GM12878 (cell line): ENCODE measurements around the gene NPB. TPM values are rescaled to one million over a fixed set of nuclear protein-coding genes. Genes with fewer than 3 reads are reported as not detected.

ENCODE experiments used
- ATAC-seq: fragments of 200-7000 bp; cut with Tn5 transposase; 3 replicates; pipeline ENCODE4 v1.9.1; 2020; ENCODE audit warnings: mild to moderate bottlenecking, moderate library complexity
- BruUV-seq: library from RNA; stranded (reverse); fragments of 400-500 nt; replicated peaks from 2 replicates; lab custom pipeline; 2021; lab: Mats Ljungman, UMichigan
- CTCF ChIA-PET: fragments of 300-600 bp; sonication (Branson Sonifier 250); formaldehyde crosslinking; extraction: SDS; loops from one replicate; lab custom pipeline; 2021; ENCODE audit warnings: inconsistent platforms; lab: Yijun Ruan, JAX
- POLR2A ChIA-PET: fragments of 350-600 bp; formaldehyde crosslinking; extraction: SDS; loops from one replicate; lab custom pipeline; 2021; ENCODE audit warnings: inconsistent platforms; lab: Charles Lee
- RAD21 ChIA-PET: fragments of 300-600 bp; sonication (Branson Sonifier 250); formaldehyde crosslinking; loops from one replicate; lab custom pipeline; 2023; ENCODE audit warnings: antibody characterized with exemption; ENCODE audit not compliant: unreplicated experiment; lab: Charles Lee
- SMC1A ChIA-PET: fragments of 300-600 bp; sonication (Branson Sonifier 250); formaldehyde crosslinking; loops from one replicate; lab custom pipeline; 2023; ENCODE audit not compliant: unreplicated experiment, uncharacterized antibody; lab: Charles Lee
- DNase-seq: peaks from one replicate; pipeline ENCODE4 v3.0.0-alpha.2; 2011; ENCODE audit warnings: low read depth, low spot score
- FAIRE-seq: peaks from 3 replicates; lab custom pipeline; 2011; peaks lifted over from hg19 to GRCh38; lab: Jason Lieb, UNC
- H2AFZ ChIP-seq: 2 replicates; pipeline ENCODE4 v1.6.0; 2011; ENCODE audit warnings: low read depth, low read length, control low read depth; ENCODE audit not compliant: control insufficient read depth
- H3K27ac ChIP-seq: 2 replicates; pipeline ENCODE4 v1.5.1; 2011; ENCODE audit warnings: control low read depth; ENCODE audit not compliant: control insufficient read depth, insufficient read depth
- H3K27me3 ChIP-seq, 2 experiments: replicated peaks in 1 of 2; 2 replicates each; pipeline versions ENCODE4 v1.6.0 to v1.6.1; 2011; ENCODE audit warnings: low read length in 1 of 2; ENCODE audit not compliant: control insufficient read depth in 2 of 2, insufficient read depth in 2 of 2
- H3K36me3 ChIP-seq, 2 experiments: 2 replicates each; pipeline ENCODE4 v1.5.1; 2011; ENCODE audit warnings: low read length in 1 of 2; ENCODE audit not compliant: control insufficient read depth in 2 of 2, insufficient read depth in 2 of 2
- H3K4me1 ChIP-seq: 2 replicates; pipeline ENCODE4 v1.6.1; 2011; ENCODE audit warnings: mild to moderate bottlenecking, low read length, moderate library complexity, mixed read lengths; ENCODE audit not compliant: control insufficient read depth, insufficient read depth
- H3K4me2 ChIP-seq: 2 replicates; pipeline ENCODE4 v1.6.0; 2011; ENCODE audit warnings: control low read depth; ENCODE audit not compliant: control insufficient read depth, insufficient read depth
- H3K4me3 ChIP-seq: fragments of 200-600 bp; sonication (generic); 2 replicates; pipeline ENCODE4 v1.5.1; 2016
- H3K79me2 ChIP-seq: 2 replicates; pipeline ENCODE4 v1.6.0; 2011; ENCODE audit warnings: low read length; ENCODE audit not compliant: control insufficient read depth, insufficient read depth
- H3K9ac ChIP-seq: 2 replicates; pipeline ENCODE4 v1.8.0; 2011; ENCODE audit warnings: low read length, control low read depth, mixed read lengths; ENCODE audit not compliant: control insufficient read depth, insufficient read depth
- H3K9me3 ChIP-seq: replicated peaks from 3 replicates; pipeline ENCODE4 v1.5.1; 2011; ENCODE audit warnings: mild to moderate bottlenecking, low read length; ENCODE audit not compliant: control insufficient read depth, insufficient read depth
- H4K20me1 ChIP-seq: 2 replicates; pipeline ENCODE4 v1.6.0; 2011; ENCODE audit not compliant: control insufficient read depth, insufficient read depth
- ASH2L ChIP-seq: fragments of 300-600, 200-600 bp; sonication (generic); IDR thresholded peaks from 2 replicates; pipeline ENCODE4 v1.6.1; 2017; ENCODE audit warnings: low read depth, mild to moderate bottlenecking, borderline replicate concordance
- ATF7 ChIP-seq: fragments of 450-650 bp; IDR thresholded peaks from 2 replicates; pipeline ENCODE4 v1.6.1; 2016; ENCODE audit warnings: low read depth, mild to moderate bottlenecking
- BACH1 ChIP-seq: fragments of 450-650 bp; IDR thresholded peaks from 2 replicates; pipeline ENCODE4 v1.6.1; 2017; ENCODE audit warnings: mild to moderate bottlenecking, borderline replicate concordance
- EGR1 ChIP-seq, 2 experiments: IDR thresholded peaks; 1 replicate in 1 of 2; 2 replicates in 1 of 2; pipeline ENCODE4 v1.6.1; 2011 to 2012; ENCODE audit warnings: low read depth in 2 of 2, low read length in 2 of 2, borderline replicate concordance in 1 of 2, mild to moderate bottlenecking in 1 of 2, moderate library complexity in 1 of 2
- EZH2 ChIP-seq: IDR thresholded peaks from 2 replicates; pipeline ENCODE4 v1.6.1; 2012; ENCODE audit warnings: low read depth, mild to moderate bottlenecking, control low read depth, inconsistent platforms, low read length, borderline replicate concordance; ENCODE audit not compliant: control insufficient read depth
- MEF2B ChIP-seq: fragments of 450-650 bp; IDR thresholded peaks from 2 replicates; pipeline ENCODE4 v1.6.1; 2018; ENCODE audit warnings: mild to moderate bottlenecking, moderate library complexity; ENCODE audit not compliant: partially characterized antibody, poor library complexity, severe bottlenecking
- RAD21 ChIP-seq: IDR thresholded peaks from 2 replicates; pipeline ENCODE4 v1.6.1; 2011; ENCODE audit warnings: mild to moderate bottlenecking, low read depth, low read length, moderate library complexity; ENCODE audit not compliant: insufficient read depth
- SIN3A ChIP-seq: IDR thresholded peaks from 2 replicates; pipeline ENCODE4 v1.6.1; 2012; ENCODE audit warnings: low read depth, low read length, improper control_type of control experiment
- SREBF2 ChIP-seq: IDR thresholded peaks from 2 replicates; pipeline ENCODE4 v1.6.1; 2012; ENCODE audit warnings: mild to moderate bottlenecking, low read length
- STAT1 ChIP-seq: fragments of 450-650 bp; conservative IDR thresholded peaks from 2 replicates; pipeline ENCODE4 v1.6.1; 2014; ENCODE audit warnings: antibody characterized with exemption, mild to moderate bottlenecking
- SUZ12 ChIP-seq: fragments of 200-600 bp; sonication (generic); IDR thresholded peaks from one replicate; pipeline ENCODE4 v1.6.1; 2018; ENCODE audit warnings: antibody characterized with exemption, mild to moderate bottlenecking; ENCODE audit not compliant: unreplicated experiment
- TCF12 ChIP-seq: IDR thresholded peaks from 2 replicates; pipeline ENCODE4 v1.6.1; 2011; ENCODE audit warnings: low read depth, mild to moderate bottlenecking, low read length
- ZBED1 ChIP-seq: IDR thresholded peaks from 2 replicates; pipeline ENCODE4 v1.6.1; 2016; ENCODE audit warnings: borderline replicate concordance
- WGBS: methylation state at CpG from one replicate; pipeline ENCODE4 v1.1.6; 2016; ENCODE audit warnings: low lambda C conversion rate; ENCODE audit not compliant: insufficient replicate concordance, insufficient coverage; ENCODE audit errors: missing lambda C conversion rate; 5-methylcytosine and 5-hydroxymethylcytosine counted together
- in situ Hi-C: fragments of 300-500 bp; cut with MboI; formaldehyde crosslinking; loops from 9 replicates; pipeline ENCODE4 v1.14.3; 2018; ENCODE audit warnings: mixed read lengths
- intact Hi-C: fragments of 100-400 bp; cut with micrococcal nuclease; formaldehyde crosslinking; loops from one replicate; pipeline ENCODE4 v1.14.2; 2022; ENCODE audit not compliant: unreplicated experiment
- polyA plus RNA-seq, 11 experiments: library from polyadenylated mRNA; depleted of rRNA in 4 of 11; unstranded in 6 of 11; stranded (reverse) in 5 of 11; fragments of >200 nt; fragmentation: Nextera tagmentation in 4 of 11; fragmentation: Illumina TruSeq in 1 of 11; extraction: Ambion mirVana in 4 of 11; extraction: Trizol in 1 of 11; gene quantifications; 1 replicate in 1 of 11; 2 replicates in 10 of 11; pipeline versions ENCODE4 v1.2.1 to v1.2.3, GENCODE V29; 2011 to 2016; ENCODE audit warnings: inconsistent platforms in 2 of 11, missing spikeins in 2 of 11, low read depth in 1 of 11
- total RNA-seq, 4 experiments: library from RNA; depleted of rRNA in 3 of 4; stranded (reverse); fragments of >200 nt in 3 of 4; fragmentation: Illumina TruSeq in 1 of 4; extraction: Trizol in 1 of 4; gene quantifications; 2 replicates each; pipeline versions ENCODE4 v1.2.1 to v1.2.3, GENCODE V29; 2013 to 2021
- TF ChIP-seq, protein P1 (sequence below): fragments of 450-650 bp; formaldehyde crosslinking; IDR thresholded peaks from 2 replicates; pipeline ENCODE4 v1.5.0; 2022; ENCODE audit warnings: mild to moderate bottlenecking, missing genetic modification characterization
- TF ChIP-seq, protein P2 (sequence below): IDR thresholded peaks from 2 replicates; pipeline ENCODE4 v1.6.1; 2011; ENCODE audit warnings: mild to moderate bottlenecking, low read depth, low read length, moderate library complexity; ENCODE audit not compliant: insufficient replicate concordance

The NPB gene
- total and polyA plus RNA-seq, 10 of the 15 experiments (the other 5 are each of a cell fraction or from before 2014, with no cell fraction given): 0.03 to 0.40 (median 0.15) TPM; not detected in 2

DNA sequence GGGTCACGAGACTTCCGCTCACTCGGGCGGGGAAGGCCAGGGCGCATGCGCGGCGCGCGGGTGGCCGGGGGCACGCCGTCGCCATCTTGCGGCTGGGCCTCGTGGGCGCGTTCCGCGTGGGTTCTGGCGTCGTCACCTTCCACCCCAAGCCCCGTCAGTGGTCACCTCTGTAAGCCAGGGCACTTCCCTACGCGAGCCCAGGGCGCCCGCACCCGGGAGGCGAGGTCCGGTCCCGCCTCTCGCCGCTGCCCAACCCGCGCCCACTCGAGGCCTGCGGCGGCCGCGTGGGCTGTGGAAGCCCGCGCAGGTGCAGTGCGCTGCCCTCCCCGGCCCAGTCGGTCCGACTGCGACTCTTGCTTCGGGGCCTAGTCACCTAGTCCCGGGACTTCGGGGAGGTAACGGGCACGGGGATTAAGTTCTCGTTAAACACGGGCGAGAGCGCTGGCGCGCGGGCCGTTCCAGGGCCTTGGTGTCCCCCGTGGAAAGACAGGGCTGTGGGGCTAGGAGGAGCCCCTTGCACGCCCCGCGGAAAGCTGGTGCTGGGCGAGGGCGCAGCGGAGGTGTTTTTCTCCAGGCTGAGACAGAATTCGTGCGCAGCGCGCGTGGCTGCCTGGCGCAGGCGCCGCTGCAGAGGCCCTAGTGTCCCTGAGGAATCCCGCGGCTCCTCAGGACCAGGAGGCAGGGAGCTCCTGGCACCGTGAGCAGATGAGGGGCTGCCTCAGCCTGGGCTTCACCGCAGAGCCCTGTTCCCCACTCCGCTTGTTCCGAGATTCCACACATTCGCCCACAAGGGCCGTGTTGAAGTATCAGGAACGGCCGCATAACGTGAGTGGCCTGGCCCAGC is 30.4 kb upstream of the NPB start:
- H4K20me1 ChIP-seq: 0 out of 2 replicates have a peak, but pooled peaks cover 1% of the 10 kb centered on the region
- H3K36me3 ChIP-seq: peaks cover 0 to 23% of the 10 kb centered on the region in 2 experiments; a peak in 2 of 4 replicates
- FAIRE-seq: peak; percentile 80
- H2AFZ ChIP-seq: peak overlapping the region; percentile 69
- H3K9ac ChIP-seq: peak overlapping the region; percentile 97
- in situ Hi-C loops: no loop called here
- POLR2A ChIA-PET: interaction anchor here (0.7 to 3.5 kb wide), 10 partner anchors 10 to 57 kb away, joined by 4 to 26 read pairs (median 5); partner anchors contain the start of genes ALYREF, ANAPC11 and SIRT7
- DNase-seq: peak; percentile 53
- H3K27ac ChIP-seq: peak overlapping the region; percentile 98
- H3K4me2 ChIP-seq: peak overlapping the region; percentile 96
- WGBS: under 1% methylated on average over 84 of the region's 86 CpGs
- intact Hi-C loops: loop anchor here (2.0 to 5.0 kb wide), 2 partner anchors 19 to 56 kb away; partner anchors contain the start of genes ALYREF, ANAPC11 and MAFG
- SMC1A ChIA-PET: interaction anchor here (1.6 to 1.8 kb wide), 2 partner anchors 8 to 10 kb away, joined by 5 read pairs; no protein-coding TSS in a partner anchor
- peaks cover 37% of the 10 kb centered on the region for H3K79me2 ChIP-seq
- CTCF ChIA-PET: interaction anchor here (1.1 to 2.4 kb wide), 5 partner anchors 11 to 150 kb away, joined by 3 to 7 read pairs (median 4); partner anchors contain the start of gene P4HB
- H3K4me3 ChIP-seq: peak overlapping the region; percentile 73
- ATAC-seq: peak; percentile 30
- RAD21 ChIA-PET: no interaction called here
- no peaks in the 10 kb centered on the region for H3K9me3 ChIP-seq
- TSS peak; percentile 93 for BruUV-seq
- no peaks in the 10 kb centered on the region for H3K27me3 ChIP-seq
- H3K4me1 ChIP-seq: 0 out of 2 replicates have a peak, but pooled peaks cover 6% of the 10 kb centered on the region
- no peak; a peak in 1 of 3 replicates for TF ChIP-seq EGR1 (IDR thresholded peaks at IDR 0.05; ENCODE audit: borderline replicate concordance in 1 of 2, low read depth in 2 of 2, low read length in 2 of 2)
- no peak for TF ChIP-seq ATF7
- TF ChIP-seq SUZ12: no peak
- 0 out of 2 replicates have a peak, but pooled peaks have one; percentile 48 for TF ChIP-seq STAT1
- TF ChIP-seq, protein P1, sequence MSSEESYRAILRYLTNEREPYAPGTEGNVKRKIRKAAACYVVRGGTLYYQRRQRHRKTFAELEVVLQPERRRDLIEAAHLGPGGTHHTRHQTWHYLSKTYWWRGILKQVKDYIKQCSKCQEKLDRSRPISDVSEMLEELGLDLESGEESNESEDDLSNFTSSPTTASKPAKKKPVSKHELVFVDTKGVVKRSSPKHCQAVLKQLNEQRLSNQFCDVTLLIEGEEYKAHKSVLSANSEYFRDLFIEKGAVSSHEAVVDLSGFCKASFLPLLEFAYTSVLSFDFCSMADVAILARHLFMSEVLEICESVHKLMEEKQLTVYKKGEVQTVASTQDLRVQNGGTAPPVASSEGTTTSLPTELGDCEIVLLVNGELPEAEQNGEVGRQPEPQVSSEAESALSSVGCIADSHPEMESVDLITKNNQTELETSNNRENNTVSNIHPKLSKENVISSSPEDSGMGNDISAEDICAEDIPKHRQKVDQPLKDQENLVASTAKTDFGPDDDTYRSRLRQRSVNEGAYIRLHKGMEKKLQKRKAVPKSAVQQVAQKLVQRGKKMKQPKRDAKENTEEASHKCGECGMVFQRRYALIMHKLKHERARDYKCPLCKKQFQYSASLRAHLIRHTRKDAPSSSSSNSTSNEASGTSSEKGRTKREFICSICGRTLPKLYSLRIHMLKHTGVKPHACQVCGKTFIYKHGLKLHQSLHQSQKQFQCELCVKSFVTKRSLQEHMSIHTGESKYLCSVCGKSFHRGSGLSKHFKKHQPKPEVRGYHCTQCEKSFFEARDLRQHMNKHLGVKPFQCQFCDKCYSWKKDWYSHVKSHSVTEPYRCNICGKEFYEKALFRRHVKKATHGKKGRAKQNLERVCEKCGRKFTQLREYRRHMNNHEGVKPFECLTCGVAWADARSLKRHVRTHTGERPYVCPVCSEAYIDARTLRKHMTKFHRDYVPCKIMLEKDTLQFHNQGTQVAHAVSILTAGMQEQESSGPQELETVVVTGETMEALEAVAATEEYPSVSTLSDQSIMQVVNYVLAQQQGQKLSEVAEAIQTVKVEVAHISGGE: no peak
- peak; percentile 23 for TF ChIP-seq MEF2B
- no peak for TF ChIP-seq EZH2
- TF ChIP-seq SREBF2: no peak
- no peak; the same call in 1 of the 2 replicates for TF ChIP-seq ZBED1
- peak; percentile 0; the same call in 1 of the 2 replicates for TF ChIP-seq SIN3A
- TF ChIP-seq, protein P2, sequence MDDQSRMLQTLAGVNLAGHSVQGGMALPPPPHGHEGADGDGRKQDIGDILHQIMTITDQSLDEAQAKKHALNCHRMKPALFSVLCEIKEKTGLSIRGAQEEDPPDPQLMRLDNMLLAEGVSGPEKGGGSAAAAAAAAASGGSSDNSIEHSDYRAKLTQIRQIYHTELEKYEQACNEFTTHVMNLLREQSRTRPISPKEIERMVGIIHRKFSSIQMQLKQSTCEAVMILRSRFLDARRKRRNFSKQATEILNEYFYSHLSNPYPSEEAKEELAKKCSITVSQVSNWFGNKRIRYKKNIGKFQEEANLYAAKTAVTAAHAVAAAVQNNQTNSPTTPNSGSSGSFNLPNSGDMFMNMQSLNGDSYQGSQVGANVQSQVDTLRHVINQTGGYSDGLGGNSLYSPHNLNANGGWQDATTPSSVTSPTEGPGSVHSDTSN: no peak
- no peak for TF ChIP-seq ASH2L
- peak; percentile 58; the same call in 1 of the 2 replicates for TF ChIP-seq TCF12
- TF ChIP-seq RAD21: no peak
- peak; percentile 100 for TF ChIP-seq BACH1
